K562 (cell line): ENCODE data around the gene FAM98C. TPM values are rescaled to one million over a fixed set of nuclear protein-coding genes. Genes with fewer than 3 reads are reported as not detected.

Source experiments
- ATAC-seq: fragments of 200-7000 bp; cut with Tn5 transposase; 3 replicates; pipeline ENCODE4 v1.9.1; 2020; ENCODE audit warnings: moderate library complexity
- BruUV-seq: library from RNA; stranded (reverse); fragments of 400-500 nt; replicated peaks from 2 replicates; lab custom pipeline; 2021; lab: Mats Ljungman, UMichigan
- CTCF ChIA-PET: fragments of 300-600 bp; formaldehyde crosslinking; extraction: SDS; loops from one replicate; lab custom pipeline; 2021; ENCODE audit warnings: low intra/inter-chr PET ratio; lab: Yijun Ruan, JAX
- POLR2A ChIA-PET: fragments of 300-600, 350-650 bp; sonication (Branson Sonifier 250); formaldehyde crosslinking; extraction: SDS; loops from one replicate; lab custom pipeline; 2021; ENCODE audit warnings: antibody characterized with exemption, inconsistent platforms; lab: Yijun Ruan, JAX
- DNase-seq, 4 experiments: peaks; one replicate each; pipeline versions ENCODE4 v3.0.0 to v3.0.0-alpha.2; 2011 to 2018; ENCODE audit warnings: low spot score in 3 of 4, mixed read lengths in 3 of 4; ENCODE audit errors: extremely low read depth in 1 of 4
- FAIRE-seq: peaks from 2 replicates; lab custom pipeline; 2011; peaks lifted over from hg19 to GRCh38; lab: Jason Lieb, UNC
- H2AFZ ChIP-seq: 2 replicates; pipeline ENCODE4 v1.6.0; 2011; ENCODE audit warnings: low read depth, low read length, control low read depth, inconsistent platforms
- H3K27ac ChIP-seq: fragments of 200-600 bp; 3 replicates; pipeline ENCODE4 v1.8.0; 2011; ENCODE audit warnings: low read depth, mild to moderate bottlenecking, control low read depth, inconsistent platforms, low read length, moderate library complexity, mixed read lengths; ENCODE audit errors: extremely low read depth
- H3K27me3 ChIP-seq, 2 experiments: fragments of 300-600 bp in 1 of 2; 2 replicates in 1 of 2; 3 replicates in 1 of 2; pipeline versions ENCODE4 v1.6.0 to v1.8.0; 2011; ENCODE audit warnings: inconsistent platforms in 2 of 2, low read length in 2 of 2, mild to moderate bottlenecking in 1 of 2, mixed read lengths in 1 of 2, moderate library complexity in 1 of 2; ENCODE audit not compliant: control insufficient read depth in 2 of 2, insufficient read depth in 2 of 2
- H3K36me3 ChIP-seq: fragments of 300-600 bp; 3 replicates; pipeline ENCODE4 v1.8.0; 2011; ENCODE audit warnings: mild to moderate bottlenecking, low read length, inconsistent platforms; ENCODE audit not compliant: control insufficient read depth, insufficient read depth
- H3K4me1 ChIP-seq, 2 experiments: fragments of 200-600 bp in 1 of 2; replicated peaks in 1 of 2; 2 replicates in 1 of 2; 3 replicates in 1 of 2; pipeline versions ENCODE4 v1.5.1 to v1.8.0; 2011; ENCODE audit warnings: inconsistent platforms in 2 of 2, low read length in 2 of 2, mild to moderate bottlenecking in 1 of 2, mixed read lengths in 1 of 2, moderate library complexity in 1 of 2; ENCODE audit not compliant: control insufficient read depth in 2 of 2, insufficient read depth in 2 of 2
- H3K4me2 ChIP-seq: 2 replicates; pipeline ENCODE4 v1.6.1; 2011; ENCODE audit warnings: low read length, control low read depth, inconsistent platforms, mixed read lengths; ENCODE audit not compliant: insufficient read depth
- H3K4me3 ChIP-seq: fragments of 200-600 bp; sonication (generic), shearing (Covaris generic); 2 replicates; pipeline ENCODE4 v1.5.1; 2016; ENCODE audit warnings: control low read depth, inconsistent platforms
- H3K79me2 ChIP-seq: fragments of 200-600 bp; 3 replicates; pipeline ENCODE4 v1.8.0; 2011; ENCODE audit warnings: low read length, inconsistent platforms; ENCODE audit not compliant: control insufficient read depth, insufficient read depth
- H3K9ac ChIP-seq, 2 experiments: 2 replicates each; pipeline versions ENCODE4 v1.6.0 to v1.6.1; 2011; ENCODE audit warnings: low read depth in 2 of 2, low read length in 2 of 2, control low read depth in 1 of 2, inconsistent platforms in 1 of 2, mild to moderate bottlenecking in 1 of 2, mixed read lengths in 1 of 2; ENCODE audit not compliant: insufficient read depth in 1 of 2
- H3K9me1 ChIP-seq: one replicate; pipeline ENCODE4 v1.6.0; 2011; ENCODE audit warnings: inconsistent platforms, mild to moderate bottlenecking, low read length, moderate library complexity; ENCODE audit not compliant: control insufficient read depth, insufficient read depth
- H3K9me3 ChIP-seq: replicated peaks from 2 replicates; pipeline ENCODE4 v1.5.1; 2011; ENCODE audit warnings: low read depth, low read length, inconsistent platforms; ENCODE audit not compliant: control insufficient read depth, insufficient read depth
- H4K20me1 ChIP-seq: replicated peaks from 2 replicates; pipeline ENCODE4 v1.6.1; 2011; ENCODE audit warnings: low read length, inconsistent platforms, mixed read lengths; ENCODE audit not compliant: control insufficient read depth, insufficient read depth
- C11orf30 ChIP-seq: fragments of 450-650 bp; IDR thresholded peaks from 2 replicates; pipeline ENCODE4 v1.6.1; 2016; ENCODE audit warnings: low read depth, mild to moderate bottlenecking
- POU5F1 ChIP-seq: fragments of 150-350 bp; IDR thresholded peaks from 2 replicates; pipeline ENCODE4 v1.6.1; 2014; ENCODE audit warnings: borderline replicate concordance, low read length, low read depth, mild to moderate bottlenecking; ENCODE audit not compliant: partially characterized antibody
- TEAD1 ChIP-seq, 2 experiments: fragments of 450-650 bp in 1 of 2; sonication (generic) in 1 of 2; formaldehyde crosslinking; IDR thresholded peaks; 2 replicates each; pipeline versions ENCODE4 v1.4.0 to v1.8.0; 2020 to 2022; ENCODE audit warnings: mild to moderate bottlenecking in 2 of 2, missing genetic modification reagents in 1 of 2
- ZBTB8A ChIP-seq: fragments of 450-650 bp; IDR thresholded peaks from 2 replicates; pipeline ENCODE4 v1.6.1; 2018; ENCODE audit warnings: mild to moderate bottlenecking, moderate library complexity; ENCODE audit not compliant: partially characterized antibody
- ZKSCAN8 ChIP-seq: fragments of 200-800 bp; sonication (Bioruptor generic); IDR thresholded peaks from 2 replicates; pipeline ENCODE4 v1.6.1; 2016; ENCODE audit warnings: missing genetic modification characterization, missing compliant biosample characterization
- ZNF23 ChIP-seq: fragments of 250-450 bp; sonication (Bioruptor Pico); IDR thresholded peaks from 2 replicates; pipeline ENCODE4 v1.4.0; 2020; ENCODE audit warnings: mild to moderate bottlenecking
- WGBS: fragments of 100-300 bp; shearing (Covaris generic); methylation state at CpG from one replicate; pipeline ENCODE4 v1.1.6; 2016; ENCODE audit warnings: low coverage, mixed read lengths; ENCODE audit not compliant: insufficient coverage; ENCODE audit errors: missing lambda C conversion rate; 5-methylcytosine and 5-hydroxymethylcytosine counted together
- in situ Hi-C: fragments of 300-500 bp; cut with MboI; formaldehyde crosslinking; loops from 4 replicates; pipeline ENCODE4 v1.15.0; 2018; ENCODE audit warnings: inconsistent platforms, mixed read lengths
- intact Hi-C: fragments of 100-400 bp; cut with micrococcal nuclease; formaldehyde crosslinking; loops from 2 replicates; pipeline ENCODE4 v1.14.2; 2022
- polyA plus RNA-seq, 8 experiments: library from polyadenylated mRNA; depleted of rRNA in 4 of 8; stranded (reverse) in 5 of 8; unstranded in 3 of 8; fragments of >200 nt; fragmentation: Nextera tagmentation in 2 of 8; fragmentation: Illumina TruSeq in 1 of 8; extraction: Ambion mirVana in 2 of 8; extraction: Trizol in 1 of 8; gene quantifications; 2 replicates each; pipeline versions ENCODE4 v1.2.1 to v1.2.3, GENCODE V29; 2011 to 2014; ENCODE audit warnings: inconsistent platforms in 1 of 8, missing spikeins in 1 of 8
- total RNA-seq, 7 experiments: library from RNA; depleted of rRNA in 6 of 7; stranded (reverse); fragments of >200 nt in 6 of 7; fragmentation: Illumina TruSeq in 2 of 7; extraction: Trizol in 2 of 7; gene quantifications; 2 replicates each; pipeline versions ENCODE4 v1.2.1 to v1.2.3, GENCODE V29; 2011 to 2021; ENCODE audit warnings: low replicate concordance in 1 of 7
- TF ChIP-seq, protein P1 (sequence below): fragments of 250-450 bp; sonication (Bioruptor Pico); IDR thresholded peaks from 2 replicates; pipeline ENCODE4 v1.4.0; 2020; ENCODE audit warnings: mild to moderate bottlenecking, moderate library complexity
- TF ChIP-seq, protein P2 (sequence below): fragments of 200-600 bp; sonication (generic); IDR thresholded peaks from one replicate; pipeline ENCODE4 v1.6.1; 2012; ENCODE audit warnings: mild to moderate bottlenecking, low read depth, low read length, inconsistent platforms

FAM98C gene
- total and polyA plus RNA-seq, 9 of the 15 experiments (the other 6 are each of a cell fraction or from before 2014, with no cell fraction given), result 1.7 to 43.8 (median 13.7) TPM

DNA sequence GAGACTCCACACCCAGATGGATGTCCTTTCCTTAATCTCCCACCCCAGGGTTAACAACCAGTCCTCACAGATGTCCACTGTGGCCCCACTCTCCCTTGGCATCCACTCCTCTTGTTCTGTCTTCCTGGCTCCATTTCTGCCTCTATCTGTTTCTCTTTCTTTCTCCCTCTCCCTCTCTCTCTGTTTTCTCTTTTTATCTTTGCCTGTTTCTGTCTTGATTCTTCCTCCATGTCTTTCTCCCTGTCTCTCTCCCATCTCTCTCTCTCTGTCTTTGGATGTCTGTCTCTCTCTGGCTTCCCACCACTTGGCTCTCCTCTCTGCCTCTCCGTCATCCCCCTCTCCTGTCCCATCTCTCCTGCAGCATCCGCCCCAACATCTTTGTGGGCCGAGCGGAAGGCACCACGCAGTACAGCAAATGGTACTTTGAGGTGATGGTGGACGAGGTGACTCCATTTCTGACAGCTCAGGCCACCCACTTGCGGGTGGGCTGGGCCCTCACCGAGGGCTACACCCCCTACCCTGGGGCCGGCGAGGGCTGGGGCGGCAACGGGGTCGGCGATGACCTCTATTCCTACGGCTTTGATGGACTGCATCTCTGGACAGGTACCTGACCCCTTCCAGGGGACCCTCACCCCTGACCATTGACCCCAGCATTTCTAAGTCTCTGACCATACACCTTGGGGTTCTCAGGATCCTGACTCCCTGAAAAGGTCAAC lies 55.0 kb downstream of the FAM98C start:
- no peak overlapping the region for H3K4me3 ChIP-seq
- CTCF ChIA-PET, result no interaction called here
- peaks cover 0 to 9% of the 10 kb centered on the region in 2 experiments; a peak in 3 of 5 replicates for H3K4me1 ChIP-seq
- H3K9me1 ChIP-seq, result no peaks in the 10 kb centered on the region
- no peaks in the 10 kb centered on the region for H4K20me1 ChIP-seq
- POLR2A ChIA-PET, result no interaction called here
- H3K36me3 ChIP-seq, result peaks cover 43% of the 10 kb centered on the region; the same call in 1 of the 3 replicates
- H3K9ac ChIP-seq, result no peak overlapping the region
- H3K27ac ChIP-seq, result no peak overlapping the region
- no peaks in the 10 kb centered on the region for H3K79me2 ChIP-seq
- H3K27me3 ChIP-seq, result no peaks in the 10 kb centered on the region
- H3K4me2 ChIP-seq, result no peak overlapping the region
- no peaks in the 10 kb centered on the region for H3K9me3 ChIP-seq
- no peak for ATAC-seq
- no TSS peak for BruUV-seq
- intact Hi-C loops (no loop called here), in situ Hi-C loops (no loop called here)
- no peak for DNase-seq
- H2AFZ ChIP-seq, result no peak overlapping the region
- WGBS, result 72% methylated on average over 12 of the region's 15 CpGs
- no peak for FAIRE-seq
- TF ChIP-seq C11orf30, result no peak
- TF ChIP-seq, protein P1, sequence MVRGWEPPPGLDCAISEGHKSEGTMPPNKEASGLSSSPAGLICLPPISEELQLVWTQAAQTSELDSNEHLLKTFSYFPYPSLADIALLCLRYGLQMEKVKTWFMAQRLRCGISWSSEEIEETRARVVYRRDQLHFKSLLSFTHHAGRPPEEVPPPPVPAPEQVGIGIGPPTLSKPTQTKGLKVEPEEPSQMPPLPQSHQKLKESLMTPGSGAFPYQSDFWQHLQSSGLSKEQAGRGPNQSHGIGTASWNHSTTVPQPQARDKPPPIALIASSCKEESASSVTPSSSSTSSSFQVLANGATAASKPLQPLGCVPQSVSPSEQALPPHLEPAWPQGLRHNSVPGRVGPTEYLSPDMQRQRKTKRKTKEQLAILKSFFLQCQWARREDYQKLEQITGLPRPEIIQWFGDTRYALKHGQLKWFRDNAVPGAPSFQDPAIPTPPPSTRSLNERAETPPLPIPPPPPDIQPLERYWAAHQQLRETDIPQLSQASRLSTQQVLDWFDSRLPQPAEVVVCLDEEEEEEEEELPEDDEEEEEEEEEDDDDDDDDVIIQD (CRISPR knock-in tag), result no peak
- TF ChIP-seq ZNF23, result no peak
- TF ChIP-seq TEAD1 (CRISPR knock-in tag; IDR thresholded peaks at IDR 0.05), result no peak
- TF ChIP-seq POU5F1, result no peak
- no peak for TF ChIP-seq ZBTB8A
- TF ChIP-seq, protein P2, sequence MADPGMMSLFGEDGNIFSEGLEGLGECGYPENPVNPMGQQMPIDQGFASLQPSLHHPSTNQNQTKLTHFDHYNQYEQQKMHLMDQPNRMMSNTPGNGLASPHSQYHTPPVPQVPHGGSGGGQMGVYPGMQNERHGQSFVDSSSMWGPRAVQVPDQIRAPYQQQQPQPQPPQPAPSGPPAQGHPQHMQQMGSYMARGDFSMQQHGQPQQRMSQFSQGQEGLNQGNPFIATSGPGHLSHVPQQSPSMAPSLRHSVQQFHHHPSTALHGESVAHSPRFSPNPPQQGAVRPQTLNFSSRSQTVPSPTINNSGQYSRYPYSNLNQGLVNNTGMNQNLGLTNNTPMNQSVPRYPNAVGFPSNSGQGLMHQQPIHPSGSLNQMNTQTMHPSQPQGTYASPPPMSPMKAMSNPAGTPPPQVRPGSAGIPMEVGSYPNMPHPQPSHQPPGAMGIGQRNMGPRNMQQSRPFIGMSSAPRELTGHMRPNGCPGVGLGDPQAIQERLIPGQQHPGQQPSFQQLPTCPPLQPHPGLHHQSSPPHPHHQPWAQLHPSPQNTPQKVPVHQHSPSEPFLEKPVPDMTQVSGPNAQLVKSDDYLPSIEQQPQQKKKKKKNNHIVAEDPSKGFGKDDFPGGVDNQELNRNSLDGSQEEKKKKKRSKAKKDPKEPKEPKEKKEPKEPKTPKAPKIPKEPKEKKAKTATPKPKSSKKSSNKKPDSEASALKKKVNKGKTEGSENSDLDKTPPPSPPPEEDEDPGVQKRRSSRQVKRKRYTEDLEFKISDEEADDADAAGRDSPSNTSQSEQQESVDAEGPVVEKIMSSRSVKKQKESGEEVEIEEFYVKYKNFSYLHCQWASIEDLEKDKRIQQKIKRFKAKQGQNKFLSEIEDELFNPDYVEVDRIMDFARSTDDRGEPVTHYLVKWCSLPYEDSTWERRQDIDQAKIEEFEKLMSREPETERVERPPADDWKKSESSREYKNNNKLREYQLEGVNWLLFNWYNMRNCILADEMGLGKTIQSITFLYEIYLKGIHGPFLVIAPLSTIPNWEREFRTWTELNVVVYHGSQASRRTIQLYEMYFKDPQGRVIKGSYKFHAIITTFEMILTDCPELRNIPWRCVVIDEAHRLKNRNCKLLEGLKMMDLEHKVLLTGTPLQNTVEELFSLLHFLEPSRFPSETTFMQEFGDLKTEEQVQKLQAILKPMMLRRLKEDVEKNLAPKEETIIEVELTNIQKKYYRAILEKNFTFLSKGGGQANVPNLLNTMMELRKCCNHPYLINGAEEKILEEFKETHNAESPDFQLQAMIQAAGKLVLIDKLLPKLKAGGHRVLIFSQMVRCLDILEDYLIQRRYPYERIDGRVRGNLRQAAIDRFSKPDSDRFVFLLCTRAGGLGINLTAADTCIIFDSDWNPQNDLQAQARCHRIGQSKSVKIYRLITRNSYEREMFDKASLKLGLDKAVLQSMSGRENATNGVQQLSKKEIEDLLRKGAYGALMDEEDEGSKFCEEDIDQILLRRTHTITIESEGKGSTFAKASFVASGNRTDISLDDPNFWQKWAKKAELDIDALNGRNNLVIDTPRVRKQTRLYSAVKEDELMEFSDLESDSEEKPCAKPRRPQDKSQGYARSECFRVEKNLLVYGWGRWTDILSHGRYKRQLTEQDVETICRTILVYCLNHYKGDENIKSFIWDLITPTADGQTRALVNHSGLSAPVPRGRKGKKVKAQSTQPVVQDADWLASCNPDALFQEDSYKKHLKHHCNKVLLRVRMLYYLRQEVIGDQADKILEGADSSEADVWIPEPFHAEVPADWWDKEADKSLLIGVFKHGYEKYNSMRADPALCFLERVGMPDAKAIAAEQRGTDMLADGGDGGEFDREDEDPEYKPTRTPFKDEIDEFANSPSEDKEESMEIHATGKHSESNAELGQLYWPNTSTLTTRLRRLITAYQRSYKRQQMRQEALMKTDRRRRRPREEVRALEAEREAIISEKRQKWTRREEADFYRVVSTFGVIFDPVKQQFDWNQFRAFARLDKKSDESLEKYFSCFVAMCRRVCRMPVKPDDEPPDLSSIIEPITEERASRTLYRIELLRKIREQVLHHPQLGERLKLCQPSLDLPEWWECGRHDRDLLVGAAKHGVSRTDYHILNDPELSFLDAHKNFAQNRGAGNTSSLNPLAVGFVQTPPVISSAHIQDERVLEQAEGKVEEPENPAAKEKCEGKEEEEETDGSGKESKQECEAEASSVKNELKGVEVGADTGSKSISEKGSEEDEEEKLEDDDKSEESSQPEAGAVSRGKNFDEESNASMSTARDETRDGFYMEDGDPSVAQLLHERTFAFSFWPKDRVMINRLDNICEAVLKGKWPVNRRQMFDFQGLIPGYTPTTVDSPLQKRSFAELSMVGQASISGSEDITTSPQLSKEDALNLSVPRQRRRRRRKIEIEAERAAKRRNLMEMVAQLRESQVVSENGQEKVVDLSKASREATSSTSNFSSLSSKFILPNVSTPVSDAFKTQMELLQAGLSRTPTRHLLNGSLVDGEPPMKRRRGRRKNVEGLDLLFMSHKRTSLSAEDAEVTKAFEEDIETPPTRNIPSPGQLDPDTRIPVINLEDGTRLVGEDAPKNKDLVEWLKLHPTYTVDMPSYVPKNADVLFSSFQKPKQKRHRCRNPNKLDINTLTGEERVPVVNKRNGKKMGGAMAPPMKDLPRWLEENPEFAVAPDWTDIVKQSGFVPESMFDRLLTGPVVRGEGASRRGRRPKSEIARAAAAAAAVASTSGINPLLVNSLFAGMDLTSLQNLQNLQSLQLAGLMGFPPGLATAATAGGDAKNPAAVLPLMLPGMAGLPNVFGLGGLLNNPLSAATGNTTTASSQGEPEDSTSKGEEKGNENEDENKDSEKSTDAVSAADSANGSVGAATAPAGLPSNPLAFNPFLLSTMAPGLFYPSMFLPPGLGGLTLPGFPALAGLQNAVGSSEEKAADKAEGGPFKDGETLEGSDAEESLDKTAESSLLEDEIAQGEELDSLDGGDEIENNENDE, result no peak
- TF ChIP-seq ZKSCAN8 (CRISPR knock-in tag), result no peak
